NCI-H82 treated with DMSO at 0.1 percent for 48 hours (cell line): ENCODE data around the gene YARS1.
"Not testable (repeated sequence)": the region's sequence is repeated elsewhere in the genome, so short reads cannot be mapped to it uniquely, and the experiment has no call there.

Experiments
- DNase-seq: peaks from one replicate; lab custom pipeline; 2025; ENCODE audit not compliant: unreplicated experiment; lab: John Stamatoyannopoulos, UW

The YARS1 gene

GRCh38 chr1:32817815-32818786 lies 943 bp upstream of the YARS1 start:
- peak; percentile 54 for DNase-seq

- no peak for DNase-seq
These were observed 441 bp downstream of the YARS1 start for GRCh38 chr1:32816676-32817158.

GRCh38 chr1:32813941-32814739 lies 3.0 kb downstream of the YARS1 start:
- DNase-seq = no peak

- no peak for DNase-seq
These were observed 5.2 kb downstream of the YARS1 start for GRCh38 chr1:32811917-32812316.

GRCh38 chr1:32811265-32811664 lies 5.9 kb downstream of the YARS1 start:
- no peak for DNase-seq

GRCh38 chr1:32810358-32810757 lies 6.8 kb downstream of the YARS1 start:
- DNase-seq = no peak

- DNase-seq = no peak
These were observed 8.6 kb downstream of the YARS1 start for GRCh38 chr1:32808580-32808979.

- no peak for DNase-seq
These were observed 10.1 kb downstream of the YARS1 start for GRCh38 chr1:32806910-32807523.

- no peak for DNase-seq
These were observed 10.9 kb downstream of the YARS1 start for GRCh38 chr1:32806290-32806689.

- not testable (repeated sequence) for DNase-seq
These were observed 12.7 kb downstream of the YARS1 start for GRCh38 chr1:32804460-32804859.

GRCh38 chr1:32801096-32801715 lies 16.0 kb downstream of the YARS1 start:
- DNase-seq = no peak

- DNase-seq = no peak
These were observed 18.3 kb downstream of the YARS1 start for GRCh38 chr1:32798679-32799416.

GRCh38 chr1:32798191-32798590 lies 19.0 kb downstream of the YARS1 start:
- DNase-seq = no peak

GRCh38 chr1:32797456-32797855 lies 19.7 kb downstream of the YARS1 start:
- no peak for DNase-seq

GRCh38 chr1:32795763-32796162 lies 21.4 kb downstream of the YARS1 start:
- DNase-seq = not testable (repeated sequence)

- DNase-seq = no peak
These were observed 25.3 kb downstream of the YARS1 start for GRCh38 chr1:32791881-32792280.

- not testable (repeated sequence) for DNase-seq
These were observed 27.8 kb downstream of the YARS1 start for GRCh38 chr1:32789356-32789755.

GRCh38 chr1:32786856-32787255 lies 30.3 kb downstream of the YARS1 start:
- DNase-seq = no peak

- DNase-seq = no peak
These were observed 32.3 kb downstream of the YARS1 start for GRCh38 chr1:32784817-32785216.

GRCh38 chr1:32783851-32784250 lies 33.3 kb downstream of the YARS1 start:
- no peak for DNase-seq
